ENCODE measurements around the gene HOXB8.

HOXB8 gene

DNA sequence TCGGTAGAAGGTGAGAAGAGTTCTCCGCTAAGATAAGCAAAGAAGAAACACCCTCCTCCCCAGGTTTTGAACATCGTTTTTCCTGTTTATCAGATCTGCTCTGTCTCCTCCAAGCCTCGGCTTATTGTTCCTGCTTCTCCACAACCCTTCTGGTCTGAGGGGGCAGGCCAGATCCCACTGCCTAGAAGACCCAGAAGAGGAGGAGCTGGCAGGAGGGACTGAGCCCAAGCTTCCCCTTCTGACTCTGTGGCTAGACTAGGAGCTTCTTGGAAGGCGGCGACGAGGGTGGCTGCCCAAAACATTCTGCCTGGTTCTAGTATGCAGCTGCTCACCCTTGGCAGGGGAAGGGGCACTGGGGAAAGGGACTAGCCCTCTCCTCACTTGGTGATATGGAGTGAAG, 16.4 kb downstream of the HOXB8 start:
- Histone ChIP-seq H3K27me3 (ENCODE audit: insufficient read depth, poor library complexity, severe bottlenecking) (no peaks in the 10 kb centered on the region), H3K4me3 (ENCODE audit: severe bottlenecking) (no peak overlapping the region), H3K27ac (ENCODE audit: poor library complexity, severe bottlenecking) (no peak overlapping the region), H3K9me3 (ENCODE audit: severe bottlenecking) (no peaks in the 10 kb centered on the region), H3K36me3 (ENCODE audit: low read depth) (no peaks in the 10 kb centered on the region), H3K4me1 (ENCODE audit: insufficient read depth, poor library complexity, severe bottlenecking) (peaks cover 6% of the 10 kb centered on the region)
- no peak for DNase-seq (ENCODE audit: low spot score)
- TF ChIP-seq, protein P1, sequence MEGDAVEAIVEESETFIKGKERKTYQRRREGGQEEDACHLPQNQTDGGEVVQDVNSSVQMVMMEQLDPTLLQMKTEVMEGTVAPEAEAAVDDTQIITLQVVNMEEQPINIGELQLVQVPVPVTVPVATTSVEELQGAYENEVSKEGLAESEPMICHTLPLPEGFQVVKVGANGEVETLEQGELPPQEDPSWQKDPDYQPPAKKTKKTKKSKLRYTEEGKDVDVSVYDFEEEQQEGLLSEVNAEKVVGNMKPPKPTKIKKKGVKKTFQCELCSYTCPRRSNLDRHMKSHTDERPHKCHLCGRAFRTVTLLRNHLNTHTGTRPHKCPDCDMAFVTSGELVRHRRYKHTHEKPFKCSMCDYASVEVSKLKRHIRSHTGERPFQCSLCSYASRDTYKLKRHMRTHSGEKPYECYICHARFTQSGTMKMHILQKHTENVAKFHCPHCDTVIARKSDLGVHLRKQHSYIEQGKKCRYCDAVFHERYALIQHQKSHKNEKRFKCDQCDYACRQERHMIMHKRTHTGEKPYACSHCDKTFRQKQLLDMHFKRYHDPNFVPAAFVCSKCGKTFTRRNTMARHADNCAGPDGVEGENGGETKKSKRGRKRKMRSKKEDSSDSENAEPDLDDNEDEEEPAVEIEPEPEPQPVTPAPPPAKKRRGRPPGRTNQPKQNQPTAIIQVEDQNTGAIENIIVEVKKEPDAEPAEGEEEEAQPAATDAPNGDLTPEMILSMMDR (IDR thresholded peaks at IDR 0.05; ENCODE audit: poor library complexity, severe bottlenecking) = no peak
- ATAC-seq (ENCODE audit: low read depth) = no peak

DNA sequence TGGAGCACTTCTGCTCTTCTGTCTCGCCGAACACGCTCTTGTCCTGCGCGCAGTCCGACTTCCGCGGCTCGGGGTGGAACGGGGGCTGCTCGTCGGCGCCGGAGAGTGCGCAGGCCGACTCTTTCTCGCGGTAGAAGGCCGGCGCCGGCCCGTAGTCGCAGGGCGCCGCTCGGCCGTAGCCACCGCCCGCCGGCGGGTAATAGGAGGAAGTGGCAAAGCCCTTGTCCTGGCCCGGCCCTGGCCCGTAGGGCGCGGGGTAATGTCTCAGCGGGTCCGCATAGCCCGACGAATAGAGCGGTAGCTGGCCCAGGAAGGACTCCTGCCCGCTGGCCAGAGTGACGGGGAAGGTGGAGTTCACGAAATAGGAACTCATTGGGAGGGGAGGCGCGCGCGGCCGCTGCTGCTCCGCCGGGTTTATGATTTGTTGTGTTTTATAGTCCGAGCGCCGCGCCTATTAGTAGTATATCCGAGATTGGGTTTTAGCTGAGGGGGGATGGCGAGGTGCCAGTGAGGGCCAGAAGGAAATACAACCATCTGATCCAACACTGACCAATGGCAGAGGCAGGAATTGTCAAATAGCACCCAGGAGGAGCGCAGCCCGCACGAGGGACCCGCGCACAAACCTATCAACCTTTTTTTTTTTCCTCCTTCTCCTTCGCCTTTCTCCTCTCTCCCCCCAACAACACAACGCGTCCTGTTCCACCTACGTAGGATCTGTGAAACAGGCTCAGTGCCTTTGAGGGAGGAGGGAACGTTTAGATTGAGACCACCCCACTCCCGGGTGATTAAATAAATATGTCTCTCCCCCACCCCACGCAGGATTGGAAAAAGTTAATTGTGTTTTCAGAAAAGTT, 17.1 kb downstream of the HOXB8 start:
- Histone ChIP-seq H3K36me3 (ENCODE audit: low read depth) (no peaks in the 10 kb centered on the region), H3K4me1 (ENCODE audit: insufficient read depth, poor library complexity, severe bottlenecking) (peaks cover 6% of the 10 kb centered on the region), H3K9me3 (ENCODE audit: severe bottlenecking) (no peaks in the 10 kb centered on the region), H3K27ac (ENCODE audit: poor library complexity, severe bottlenecking) (peak overlapping the region; percentile 16), H3K27me3 (ENCODE audit: insufficient read depth, poor library complexity, severe bottlenecking) (no peaks in the 10 kb centered on the region), H3K4me3 (ENCODE audit: severe bottlenecking) (peak overlapping the region; percentile 38)
- ATAC-seq (ENCODE audit: low read depth) = peak; percentile 59
- TF ChIP-seq, protein P1 (IDR thresholded peaks at IDR 0.05; ENCODE audit: poor library complexity, severe bottlenecking) = no peak
- no peak for DNase-seq (ENCODE audit: low spot score)

DNA sequence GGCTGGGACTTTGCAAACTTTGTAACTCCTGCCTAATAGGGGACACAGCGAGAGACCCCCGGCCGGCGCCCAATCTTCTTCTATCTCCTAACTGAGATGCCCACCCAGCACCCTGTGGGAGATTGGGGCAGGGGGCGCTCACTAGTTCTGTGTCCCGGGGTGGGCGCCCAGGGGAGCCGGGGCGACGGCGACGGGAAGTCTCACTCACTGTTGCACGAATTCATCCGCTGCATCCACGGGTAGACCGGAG, 17.6 kb downstream of the HOXB8 start:
- peak overlapping the region; percentile 38 for H3K4me3 ChIP-seq (ENCODE audit: severe bottlenecking)
- H3K9me3 ChIP-seq (ENCODE audit: severe bottlenecking) = no peaks in the 10 kb centered on the region
- peak overlapping the region; percentile 16 for H3K27ac ChIP-seq (ENCODE audit: poor library complexity, severe bottlenecking)
- H3K27me3 ChIP-seq (ENCODE audit: insufficient read depth, poor library complexity, severe bottlenecking) = no peaks in the 10 kb centered on the region
- TF ChIP-seq, protein P1 (IDR thresholded peaks at IDR 0.05; ENCODE audit: poor library complexity, severe bottlenecking) = no peak
- DNase-seq (ENCODE audit: low spot score) = no peak
- peaks cover 6% of the 10 kb centered on the region for H3K4me1 ChIP-seq (ENCODE audit: insufficient read depth, poor library complexity, severe bottlenecking)
- H3K36me3 ChIP-seq (ENCODE audit: low read depth) = no peaks in the 10 kb centered on the region
- no peak for ATAC-seq (ENCODE audit: low read depth)

DNA sequence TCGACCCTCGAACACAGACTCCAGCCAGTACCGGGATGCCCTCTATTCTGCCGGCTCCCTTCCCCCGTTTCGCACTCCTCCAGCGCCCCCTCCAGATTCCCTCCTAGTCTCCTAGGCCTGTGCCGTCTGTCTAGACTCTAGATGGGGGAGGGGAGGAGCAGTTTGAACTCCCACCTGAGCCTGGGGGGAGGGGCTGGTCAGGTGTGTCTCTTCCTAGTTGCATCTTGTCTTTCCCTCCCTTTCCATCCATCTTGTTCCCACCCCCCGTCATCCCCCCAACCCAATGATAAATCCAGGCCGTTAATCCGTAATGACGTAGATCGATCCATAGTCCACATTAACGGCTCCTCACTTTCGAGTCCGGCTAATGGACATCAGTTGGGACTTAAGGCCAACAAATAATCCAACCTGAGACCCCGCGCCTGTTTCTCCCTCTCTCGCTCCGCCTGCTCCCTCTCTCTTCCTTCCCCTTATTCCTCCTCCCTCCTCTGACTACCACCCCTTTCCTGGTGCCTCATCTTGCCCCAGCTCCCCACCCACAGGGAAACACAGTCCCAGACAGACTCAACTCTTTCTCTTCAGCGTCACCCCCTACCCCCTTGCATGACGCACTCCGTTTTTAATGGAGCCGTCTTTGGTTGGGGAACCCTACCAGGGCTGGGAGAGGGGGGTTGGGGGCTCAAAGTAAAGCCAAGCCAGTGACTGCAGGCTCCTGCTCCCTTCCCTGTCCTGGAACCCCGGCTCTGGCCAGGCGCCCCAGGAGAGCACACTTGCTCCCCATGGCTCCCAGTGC, 18.2 kb downstream of the HOXB8 start:
- ATAC-seq (ENCODE audit: low read depth) (0 out of 3 replicates have a peak, but pooled peaks have one; percentile 4), DNase-seq (ENCODE audit: low spot score) (no peak)
- H3K27me3 ChIP-seq (ENCODE audit: insufficient read depth, poor library complexity, severe bottlenecking) = no peaks in the 10 kb centered on the region
- H3K36me3 ChIP-seq (ENCODE audit: low read depth) = no peaks in the 10 kb centered on the region
- TF ChIP-seq, protein P1 (IDR thresholded peaks at IDR 0.05; ENCODE audit: poor library complexity, severe bottlenecking) = no peak
- no peaks in the 10 kb centered on the region for H3K9me3 ChIP-seq (ENCODE audit: severe bottlenecking)
- H3K4me3 ChIP-seq (ENCODE audit: severe bottlenecking) = peak overlapping the region; percentile 38
- no peak overlapping the region for H3K27ac ChIP-seq (ENCODE audit: poor library complexity, severe bottlenecking)
- H3K4me1 ChIP-seq (ENCODE audit: insufficient read depth, poor library complexity, severe bottlenecking) = peaks cover 4% of the 10 kb centered on the region

Data from RWPE2 (cell line).